ENCODE data around the gene C19orf53. TPM values are rescaled to one million over a fixed set of nuclear protein-coding genes. Genes with fewer than 3 reads are reported as not detected.

Gene C19orf53
- total and polyA plus RNA-seq, 2 donors from 2014 or later = 62.7 to 264 TPM

GRCh38 chr19:13797870-13798269 lies 23.6 kb downstream of the C19orf53 start:
- H3K36me3 ChIP-seq (ENCODE audit: control insufficient read depth in 2 of 3, insufficient read depth in 3 of 3, low read length in 3 of 3) = no peaks in the 10 kb centered on the region
- no peaks in the 10 kb centered on the region for H3K9me3 ChIP-seq (ENCODE audit: control insufficient read depth in 2 of 3, insufficient read depth in 1 of 3, low read length in 3 of 3)
- peaks cover 0 to 16% (median 13%) of the 10 kb centered on the region in 3 donors for H3K4me1 ChIP-seq (ENCODE audit: control insufficient read depth in 2 of 3, insufficient read depth in 2 of 3, low read depth in 1 of 3, low read length in 3 of 3)
- intact Hi-C loops (cut with DNase I) = no loop called here
- H3K27ac ChIP-seq (ENCODE audit: low read depth in 2 of 2, low read length in 2 of 2) = no peak overlapping the region
- FAIRE-seq (no peak), DNase-seq (no peak)
- no peaks in the 10 kb centered on the region for H3K27me3 ChIP-seq (ENCODE audit: control insufficient read depth, insufficient read depth, low read length)
- H3K9ac ChIP-seq (ENCODE audit: low read length in 3 of 3) = no peak overlapping the region
- TF ChIP-seq CTCF (IDR thresholded peaks at IDR 0.05; ENCODE audit: borderline replicate concordance, extremely low read depth, insufficient read depth) = no peak
- no peak overlapping the region for H3K4me3 ChIP-seq (ENCODE audit: low read length in 3 of 3)

DNA sequence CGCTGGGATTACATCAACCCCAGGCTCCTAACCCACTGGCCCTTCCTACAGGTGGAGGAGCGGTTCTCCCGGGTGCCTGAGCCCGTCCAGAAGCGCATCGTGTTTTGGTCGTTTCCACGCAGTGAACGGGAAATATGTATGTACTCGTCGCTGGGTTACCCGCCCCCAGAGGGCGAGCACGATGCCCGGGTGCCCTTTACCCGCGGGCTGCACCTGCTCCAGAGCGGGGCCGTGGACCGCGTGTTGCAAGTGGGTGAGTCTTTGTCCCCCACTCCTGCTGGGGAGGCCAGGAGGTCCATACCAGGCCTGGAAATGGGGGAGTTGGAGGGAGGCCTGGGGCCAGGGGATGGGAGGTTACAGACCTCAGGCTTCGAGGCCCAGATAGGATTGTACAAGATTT lies 25.4 kb downstream of the C19orf53 start:
- no peak overlapping the region for H3K27ac ChIP-seq (ENCODE audit: low read depth in 2 of 2, low read length in 2 of 2)
- no peak overlapping the region for H3K9ac ChIP-seq (ENCODE audit: low read length in 3 of 3)
- DNase-seq = no peak
- no peak for TF ChIP-seq CTCF (IDR thresholded peaks at IDR 0.05; ENCODE audit: borderline replicate concordance, extremely low read depth, insufficient read depth)
- no peaks in the 10 kb centered on the region for H3K36me3 ChIP-seq (ENCODE audit: control insufficient read depth in 2 of 3, insufficient read depth in 3 of 3, low read length in 3 of 3)
- H3K9me3 ChIP-seq (ENCODE audit: control insufficient read depth in 2 of 3, insufficient read depth in 1 of 3, low read length in 3 of 3) = no peaks in the 10 kb centered on the region
- intact Hi-C loops (cut with DNase I) = no loop called here
- peaks cover 0 to 13% (median 13%) of the 10 kb centered on the region in 3 donors for H3K4me1 ChIP-seq (ENCODE audit: control insufficient read depth in 2 of 3, insufficient read depth in 2 of 3, low read depth in 1 of 3, low read length in 3 of 3)
- no peaks in the 10 kb centered on the region for H3K27me3 ChIP-seq (ENCODE audit: control insufficient read depth, insufficient read depth, low read length)
- no peak for FAIRE-seq
- H3K4me3 ChIP-seq (ENCODE audit: low read length in 3 of 3) = no peak overlapping the region

GRCh38 chr19:13803038-13803437 lies 28.8 kb downstream of the C19orf53 start:
- H3K9ac ChIP-seq (ENCODE audit: low read length in 3 of 3) = no peak overlapping the region
- peaks cover 0 to 6% (median 2%) of the 10 kb centered on the region in 3 donors for H3K36me3 ChIP-seq (ENCODE audit: control insufficient read depth in 2 of 3, insufficient read depth in 3 of 3, low read length in 3 of 3)
- TF ChIP-seq CTCF (IDR thresholded peaks at IDR 0.05; ENCODE audit: borderline replicate concordance, extremely low read depth, insufficient read depth) = no peak
- no peak for DNase-seq
- intact Hi-C loops (cut with DNase I) = no loop called here
- H3K27ac ChIP-seq (ENCODE audit: low read depth in 2 of 2, low read length in 2 of 2) = no peak overlapping the region
- H3K4me3 ChIP-seq (ENCODE audit: low read length in 3 of 3) = no peak overlapping the region
- H3K4me1 ChIP-seq (ENCODE audit: control insufficient read depth in 2 of 3, insufficient read depth in 2 of 3, low read depth in 1 of 3, low read length in 3 of 3) = no peaks in the 10 kb centered on the region
- H3K27me3 ChIP-seq (ENCODE audit: control insufficient read depth, insufficient read depth, low read length) = no peaks in the 10 kb centered on the region
- no peak for FAIRE-seq
- H3K9me3 ChIP-seq (ENCODE audit: control insufficient read depth in 2 of 3, insufficient read depth in 1 of 3, low read length in 3 of 3) = no peaks in the 10 kb centered on the region
